Activated CD8-positive, alpha-beta T cell treated with anti-CD3 and anti-CD28 coated beads for 36 hours (primary cell): ENCODE data around the gene FASTKD3. TPM values are rescaled to one million over a fixed set of nuclear protein-coding genes. Genes with fewer than 3 reads are reported as not detected.
A peak's percentile ranks its signal among the peaks of the same experiment; 100 is the strongest.

Experiments
- ATAC-seq: fragments of 200-7000 bp; cut with Tn5 transposase; one replicate; pipeline ENCODE4 v1.10.0; 2021; ENCODE audit warnings: mild to moderate bottlenecking, moderate library complexity
- CTCF ChIA-PET: fragments of 350-600 bp; sonication (Branson Sonifier 250); formaldehyde crosslinking; loops from one replicate; lab custom pipeline; 2021; ENCODE audit warnings: antibody characterized with exemption; lab: Charles Lee
- POLR2A ChIA-PET: fragments of 350-600 bp; sonication (Branson Sonifier 250); formaldehyde crosslinking; loops from one replicate; lab custom pipeline; 2021; ENCODE audit warnings: antibody characterized with exemption; lab: Charles Lee
- DNase-seq: peaks from one replicate; pipeline ENCODE4 v3.0.0-alpha.2; 2020
- H3K27ac Mint-ChIP-seq: one replicate; pipeline ENCODE4 v1.8.0; 2021; ENCODE audit warnings: mild to moderate bottlenecking, mixed read lengths
- H3K27me3 Mint-ChIP-seq: one replicate; pipeline ENCODE4 v1.8.0; 2021; ENCODE audit warnings: mixed read lengths
- H3K36me3 Mint-ChIP-seq: one replicate; pipeline ENCODE4 v1.8.0; 2021; ENCODE audit warnings: low read depth, mixed read lengths
- H3K4me1 Mint-ChIP-seq: one replicate; pipeline ENCODE4 v1.8.0; 2021; ENCODE audit warnings: low read depth, mixed read lengths
- H3K4me3 Mint-ChIP-seq: one replicate; pipeline ENCODE4 v1.8.0; 2021; ENCODE audit warnings: mild to moderate bottlenecking, moderate library complexity, mixed read lengths
- H3K9me3 Mint-ChIP-seq: one replicate; pipeline ENCODE4 v1.8.0; 2021; ENCODE audit warnings: mixed read lengths
- intact Hi-C: fragments of 100-400 bp; cut with micrococcal nuclease; formaldehyde crosslinking; loops from one replicate; pipeline ENCODE4 v1.10.0; 2022
- total RNA-seq, 2 experiments: library from RNA; stranded (reverse); gene quantifications; one replicate each; pipeline ENCODE4 v1.2.3, GENCODE V29; 2021
- TF ChIP-seq, protein P1 (sequence below): fragments of 200-600 bp; IDR thresholded peaks from one replicate; pipeline ENCODE4 v1.8.0; 2022; ENCODE audit warnings: antibody characterized with exemption, mild to moderate bottlenecking

Gene FASTKD3
- total RNA-seq, 2 experiments from 2014 or later, result 10.6 to 10.7 TPM

DNA sequence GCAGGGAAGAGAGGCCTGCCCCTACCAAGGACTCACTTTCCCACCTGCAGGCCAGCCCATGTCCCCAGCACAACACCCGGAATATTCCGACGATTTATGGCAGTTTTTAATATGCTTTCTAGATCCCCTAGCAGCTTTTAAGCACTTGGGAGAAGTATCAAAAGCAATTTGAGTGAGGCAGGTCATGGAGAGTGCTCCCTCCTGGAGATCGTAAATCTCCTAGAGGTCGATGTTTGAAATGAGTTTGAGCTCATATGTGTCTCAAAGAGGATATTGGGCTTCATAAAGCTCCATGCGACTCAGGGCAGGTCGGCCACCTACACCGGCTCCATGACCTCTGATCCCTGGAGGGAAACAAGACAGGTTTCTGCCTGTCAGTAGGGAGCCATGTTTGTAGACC lies 45.2 kb downstream of the FASTKD3 start:
- Mint-ChIP-seq H3K36me3 (no peaks in the 10 kb centered on the region), H3K4me1 (no peaks in the 10 kb centered on the region), H3K9me3 (no peaks in the 10 kb centered on the region), H3K27me3 (peaks cover 17% of the 10 kb centered on the region), H3K4me3 (no peak overlapping the region), H3K27ac (no peak overlapping the region)
- no peak for DNase-seq
- POLR2A ChIA-PET, result no interaction called here
- ATAC-seq, result no peak
- intact Hi-C loops, result no loop called here
- TF ChIP-seq, protein P1, sequence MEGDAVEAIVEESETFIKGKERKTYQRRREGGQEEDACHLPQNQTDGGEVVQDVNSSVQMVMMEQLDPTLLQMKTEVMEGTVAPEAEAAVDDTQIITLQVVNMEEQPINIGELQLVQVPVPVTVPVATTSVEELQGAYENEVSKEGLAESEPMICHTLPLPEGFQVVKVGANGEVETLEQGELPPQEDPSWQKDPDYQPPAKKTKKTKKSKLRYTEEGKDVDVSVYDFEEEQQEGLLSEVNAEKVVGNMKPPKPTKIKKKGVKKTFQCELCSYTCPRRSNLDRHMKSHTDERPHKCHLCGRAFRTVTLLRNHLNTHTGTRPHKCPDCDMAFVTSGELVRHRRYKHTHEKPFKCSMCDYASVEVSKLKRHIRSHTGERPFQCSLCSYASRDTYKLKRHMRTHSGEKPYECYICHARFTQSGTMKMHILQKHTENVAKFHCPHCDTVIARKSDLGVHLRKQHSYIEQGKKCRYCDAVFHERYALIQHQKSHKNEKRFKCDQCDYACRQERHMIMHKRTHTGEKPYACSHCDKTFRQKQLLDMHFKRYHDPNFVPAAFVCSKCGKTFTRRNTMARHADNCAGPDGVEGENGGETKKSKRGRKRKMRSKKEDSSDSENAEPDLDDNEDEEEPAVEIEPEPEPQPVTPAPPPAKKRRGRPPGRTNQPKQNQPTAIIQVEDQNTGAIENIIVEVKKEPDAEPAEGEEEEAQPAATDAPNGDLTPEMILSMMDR, result no peak
- CTCF ChIA-PET, result interaction anchor here (1.4 kb wide), 1 partner anchor 8 kb away, joined by 5 read pairs; no protein-coding TSS in a partner anchor

DNA sequence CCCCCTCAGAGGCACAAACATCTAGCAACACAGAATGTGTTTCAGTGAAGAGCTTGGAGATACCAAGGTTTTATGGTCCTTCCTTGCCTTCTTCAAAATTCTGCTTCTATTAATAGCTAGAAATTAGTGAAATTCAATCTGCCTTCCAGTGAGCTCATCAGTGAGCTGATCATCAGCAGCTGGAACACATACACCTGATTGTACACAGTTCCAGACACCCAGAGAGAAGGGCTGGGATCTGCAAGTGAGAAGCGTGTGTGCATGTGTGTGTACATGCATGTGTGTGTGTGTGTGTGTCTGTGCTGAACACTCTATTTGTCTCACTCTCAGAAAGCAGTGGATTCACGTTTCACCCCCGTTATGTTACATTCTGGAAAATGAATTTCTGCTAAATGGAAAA lies 46.4 kb downstream of the FASTKD3 start:
- POLR2A ChIA-PET, result no interaction called here
- intact Hi-C loops, result no loop called here
- no peak overlapping the region for H3K27ac Mint-ChIP-seq

DNA sequence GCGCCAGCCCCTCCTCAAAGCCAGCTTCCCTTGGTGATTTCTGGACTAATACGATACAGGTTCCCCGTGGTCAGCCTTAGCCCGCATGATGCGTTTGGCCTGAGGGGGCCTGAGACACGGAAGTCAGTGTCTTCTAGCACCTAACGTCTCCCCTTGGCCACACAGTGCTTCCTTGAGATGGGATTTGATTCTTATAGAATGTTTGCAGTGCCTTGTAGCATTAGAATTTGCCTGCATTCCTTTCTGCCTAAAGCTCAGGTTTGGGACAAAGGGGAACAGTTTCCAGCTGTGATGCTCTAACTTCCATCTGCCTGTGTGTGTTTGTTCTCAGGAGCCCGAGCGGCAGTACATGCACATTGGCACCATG lies 52.3 kb downstream of the FASTKD3 start:
- TF ChIP-seq, protein P1, result peak; percentile 28
- ATAC-seq, result peak; percentile 17
- no peak overlapping the region for H3K4me3 Mint-ChIP-seq
- DNase-seq, result no peak
- H3K27me3 Mint-ChIP-seq, result peaks cover 31% of the 10 kb centered on the region
- H3K36me3 Mint-ChIP-seq, result no peaks in the 10 kb centered on the region
- intact Hi-C loops, result no loop called here
- POLR2A ChIA-PET, result interaction anchor here (1.2 kb wide), 1 partner anchor 41 kb away, joined by 3 read pairs; no protein-coding TSS in a partner anchor
- no peaks in the 10 kb centered on the region for H3K9me3 Mint-ChIP-seq
- no peaks in the 10 kb centered on the region for H3K4me1 Mint-ChIP-seq
- CTCF ChIA-PET, result interaction anchor here (0.9 to 2.3 kb wide), 12 partner anchors 8 to 1039 kb away, joined by 3 to 10 read pairs (median 4); no protein-coding TSS in a partner anchor
- H3K27ac Mint-ChIP-seq, result no peak overlapping the region

More for the DNA sequence above, 46.4 kb downstream of the FASTKD3 start:
- no peaks in the 10 kb centered on the region for H3K36me3 Mint-ChIP-seq
- TF ChIP-seq, protein P1, result no peak
- peaks cover 17% of the 10 kb centered on the region for H3K27me3 Mint-ChIP-seq
- DNase-seq (no peak), ATAC-seq (no peak)
- no peak overlapping the region for H3K4me3 Mint-ChIP-seq
- H3K4me1 Mint-ChIP-seq, result no peaks in the 10 kb centered on the region
- no peaks in the 10 kb centered on the region for H3K9me3 Mint-ChIP-seq
- CTCF ChIA-PET, result interaction anchor here (1.2 to 1.5 kb wide), 2 partner anchors 9 to 18 kb away, joined by 3 to 4 read pairs; no protein-coding TSS in a partner anchor

DNA sequence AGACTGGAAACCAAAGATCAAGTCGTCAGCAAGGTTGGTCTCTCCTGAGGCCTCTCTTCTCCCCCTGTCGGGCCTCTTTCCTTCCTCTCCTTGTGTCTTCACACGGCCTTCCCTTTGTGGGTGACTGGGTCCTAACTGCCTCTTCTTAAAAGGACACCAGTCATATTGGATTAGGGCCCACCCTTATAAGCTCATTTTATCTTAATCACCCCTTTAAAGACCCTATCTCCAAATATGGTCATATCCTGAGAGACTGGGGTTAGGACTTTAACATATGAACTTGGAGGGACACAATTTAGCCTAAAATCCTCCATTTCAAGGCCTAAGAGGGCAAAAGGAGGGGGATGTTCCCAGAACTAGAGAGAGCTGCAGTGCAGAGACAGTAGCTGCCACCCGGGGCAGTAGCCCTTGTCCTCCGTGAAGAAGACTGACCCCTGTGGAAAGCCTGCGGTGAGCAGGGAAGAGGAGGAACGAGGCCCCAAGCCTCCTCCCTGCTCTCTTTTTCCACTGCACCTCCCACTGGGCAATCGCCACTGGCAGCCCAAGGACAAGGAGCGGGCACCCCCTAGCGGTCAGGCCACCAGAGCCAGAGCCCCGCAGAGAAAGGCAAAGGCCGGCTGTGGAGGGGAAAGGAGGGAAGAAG lies 52.8 kb downstream of the FASTKD3 start:
- H3K9me3 Mint-ChIP-seq, result no peaks in the 10 kb centered on the region
- peak; percentile 84 for ATAC-seq
- peak; percentile 76 for DNase-seq
- TF ChIP-seq, protein P1, result peak; percentile 72
- no peak overlapping the region for H3K27ac Mint-ChIP-seq
- no peak overlapping the region for H3K4me3 Mint-ChIP-seq
- intact Hi-C loops, result no loop called here
- ChIA-PET POLR2A (interaction anchor here (1.2 kb wide), 1 partner anchor 42 kb away, joined by 3 read pairs; no protein-coding TSS in a partner anchor), CTCF (interaction anchor here (0.6 to 2.3 kb wide), 14 partner anchors 8 to 1038 kb away, joined by 3 to 10 read pairs (median 4); no protein-coding TSS in a partner anchor)
- no peaks in the 10 kb centered on the region for H3K4me1 Mint-ChIP-seq
- no peaks in the 10 kb centered on the region for H3K36me3 Mint-ChIP-seq
- H3K27me3 Mint-ChIP-seq, result peaks cover 29% of the 10 kb centered on the region

DNA sequence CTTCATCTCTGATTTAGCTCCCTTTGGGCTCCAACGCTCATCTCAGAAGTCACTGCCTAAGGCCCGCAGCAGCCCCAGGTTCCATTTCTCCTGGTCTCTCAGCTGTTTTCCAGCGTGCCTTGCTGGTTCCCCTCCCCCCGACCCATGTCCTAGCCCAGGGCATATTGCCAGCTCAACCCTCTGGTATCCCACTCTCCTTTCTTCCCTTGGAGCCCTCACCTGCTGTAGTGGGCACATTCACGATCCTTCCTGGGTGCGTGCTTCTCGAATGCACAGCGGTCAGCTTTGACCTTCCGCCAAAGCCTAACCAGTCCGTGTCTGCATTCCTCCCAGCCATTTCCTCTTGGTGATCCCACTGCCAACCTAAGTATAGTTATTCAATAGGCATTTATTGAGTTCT lies 54.0 kb downstream of the FASTKD3 start:
- Mint-ChIP-seq H3K4me3 (no peak overlapping the region), H3K36me3 (no peaks in the 10 kb centered on the region), H3K27me3 (peaks cover 31% of the 10 kb centered on the region), H3K9me3 (no peaks in the 10 kb centered on the region), H3K27ac (no peak overlapping the region), H3K4me1 (no peaks in the 10 kb centered on the region)
- CTCF ChIA-PET, result interaction anchor here (2.1 to 2.3 kb wide), 2 partner anchors 9 to 13 kb away, joined by 5 to 10 read pairs; no protein-coding TSS in a partner anchor
- TF ChIP-seq, protein P1, result no peak
- ATAC-seq (no peak), DNase-seq (no peak)
- intact Hi-C loops, result no loop called here
- POLR2A ChIA-PET, result no interaction called here
